Smooth muscle cell (in vitro differentiated cells): ENCODE data around the gene IL11. TPM values are rescaled to one million over a fixed set of nuclear protein-coding genes. Genes with fewer than 3 reads are reported as not detected.

Experiments
- DNase-seq: peaks from one replicate; lab custom pipeline; 2025; ENCODE audit not compliant: unreplicated experiment; lab: John Stamatoyannopoulos, UW
- H2AFZ ChIP-seq: fragments of 200-600 bp; sonication (generic); 2 replicates; pipeline ENCODE4 v1.6.0; 2016; ENCODE audit warnings: antibody characterized with exemption, low read depth, mild to moderate bottlenecking
- H3F3A ChIP-seq: fragments of 200-600 bp; sonication (generic); 2 replicates; pipeline ENCODE4 v1.6.0; 2017; ENCODE audit warnings: antibody characterized with exemption, low read depth
- H3K27ac ChIP-seq: fragments of 200-600 bp; sonication (generic); 2 replicates; pipeline ENCODE4 v1.5.1; 2016; ENCODE audit warnings: low read depth, mild to moderate bottlenecking
- H3K27me3 ChIP-seq: fragments of 200-600 bp; sonication (generic); 2 replicates; pipeline ENCODE4 v1.6.1; 2016; ENCODE audit warnings: low read depth, mild to moderate bottlenecking
- H3K36me3 ChIP-seq: fragments of 200-600 bp; sonication (generic); 2 replicates; pipeline ENCODE4 v1.5.1; 2016; ENCODE audit warnings: low read depth
- H3K4me1 ChIP-seq: fragments of 200-600 bp; sonication (generic); 2 replicates; pipeline ENCODE4 v1.5.1; 2016; ENCODE audit warnings: low read depth
- H3K4me2 ChIP-seq: fragments of 200-600 bp; sonication (generic); 2 replicates; pipeline ENCODE4 v1.6.0; 2016; ENCODE audit warnings: mild to moderate bottlenecking
- H3K4me3 ChIP-seq: fragments of 200-600 bp; sonication (generic); 2 replicates; pipeline ENCODE4 v1.5.1; 2016; ENCODE audit warnings: mild to moderate bottlenecking
- H3K79me2 ChIP-seq: fragments of 200-600 bp; sonication (generic); 2 replicates; pipeline ENCODE4 v1.6.0; 2016; ENCODE audit warnings: low read depth, mild to moderate bottlenecking
- H3K9ac ChIP-seq: fragments of 200-600 bp; sonication (generic); 2 replicates; pipeline ENCODE4 v1.6.0; 2016; ENCODE audit warnings: low read depth
- H3K9me3 ChIP-seq: fragments of 200-600 bp; sonication (generic); replicated peaks from 2 replicates; pipeline ENCODE4 v1.5.1; 2016; ENCODE audit warnings: low read depth
- H4K20me1 ChIP-seq: fragments of 200-600 bp; sonication (generic); 2 replicates; pipeline ENCODE4 v1.6.0; 2016; ENCODE audit warnings: low read depth
- WGBS: methylation state at CpG from one replicate; pipeline ENCODE4 v1.1.7; 2016; ENCODE audit warnings: low lambda C conversion rate; 5-methylcytosine and 5-hydroxymethylcytosine counted together
- polyA plus RNA-seq: library from polyadenylated mRNA; unstranded; fragments of >200 nt; fragmentation: Nextera tagmentation; extraction: Ambion mirVana; gene quantifications from 2 replicates; pipeline ENCODE4 v1.2.1, GENCODE V29; 2016
- total RNA-seq: library from RNA; depleted of rRNA; stranded (reverse); fragments of >200 nt; gene quantifications from 2 replicates; pipeline ENCODE4 v1.2.3, GENCODE V29; 2014
- TF ChIP-seq, protein P1 (sequence below): fragments of 200-600 bp; sonication (generic); IDR thresholded peaks from 2 replicates; pipeline ENCODE4 v1.5.1; 2017; ENCODE audit warnings: borderline replicate concordance, mild to moderate bottlenecking, antibody characterized with exemption; ENCODE audit not compliant: insufficient read depth, poor library complexity, severe bottlenecking

The IL11 gene
- total and polyA plus RNA-seq, 2 experiments from 2014 or later: 40.1 to 66.4 TPM

GRCh38 chr19:55389386-55390317, 19.4 kb upstream of the IL11 start:
- Histone ChIP-seq H3K9me3 (no peaks in the 10 kb centered on the region), H3K4me1 (peaks cover 21% of the 10 kb centered on the region), H3K9ac (no peak overlapping the region), H3K4me2 (no peak overlapping the region), H3K36me3 (no peaks in the 10 kb centered on the region), H2AFZ (no peak overlapping the region), H4K20me1 (peaks cover 75% of the 10 kb centered on the region), H3K27me3 (no peaks in the 10 kb centered on the region), H3K79me2 (peaks cover 47% of the 10 kb centered on the region), H3K27ac (no peak overlapping the region), H3F3A (peaks cover 5% of the 10 kb centered on the region), H3K4me3 (no peak overlapping the region)
- TF ChIP-seq, protein P1, sequence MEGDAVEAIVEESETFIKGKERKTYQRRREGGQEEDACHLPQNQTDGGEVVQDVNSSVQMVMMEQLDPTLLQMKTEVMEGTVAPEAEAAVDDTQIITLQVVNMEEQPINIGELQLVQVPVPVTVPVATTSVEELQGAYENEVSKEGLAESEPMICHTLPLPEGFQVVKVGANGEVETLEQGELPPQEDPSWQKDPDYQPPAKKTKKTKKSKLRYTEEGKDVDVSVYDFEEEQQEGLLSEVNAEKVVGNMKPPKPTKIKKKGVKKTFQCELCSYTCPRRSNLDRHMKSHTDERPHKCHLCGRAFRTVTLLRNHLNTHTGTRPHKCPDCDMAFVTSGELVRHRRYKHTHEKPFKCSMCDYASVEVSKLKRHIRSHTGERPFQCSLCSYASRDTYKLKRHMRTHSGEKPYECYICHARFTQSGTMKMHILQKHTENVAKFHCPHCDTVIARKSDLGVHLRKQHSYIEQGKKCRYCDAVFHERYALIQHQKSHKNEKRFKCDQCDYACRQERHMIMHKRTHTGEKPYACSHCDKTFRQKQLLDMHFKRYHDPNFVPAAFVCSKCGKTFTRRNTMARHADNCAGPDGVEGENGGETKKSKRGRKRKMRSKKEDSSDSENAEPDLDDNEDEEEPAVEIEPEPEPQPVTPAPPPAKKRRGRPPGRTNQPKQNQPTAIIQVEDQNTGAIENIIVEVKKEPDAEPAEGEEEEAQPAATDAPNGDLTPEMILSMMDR: no peak
- 91% methylated on average over 21 of the region's 21 CpGs for WGBS
- no peak for DNase-seq

DNA sequence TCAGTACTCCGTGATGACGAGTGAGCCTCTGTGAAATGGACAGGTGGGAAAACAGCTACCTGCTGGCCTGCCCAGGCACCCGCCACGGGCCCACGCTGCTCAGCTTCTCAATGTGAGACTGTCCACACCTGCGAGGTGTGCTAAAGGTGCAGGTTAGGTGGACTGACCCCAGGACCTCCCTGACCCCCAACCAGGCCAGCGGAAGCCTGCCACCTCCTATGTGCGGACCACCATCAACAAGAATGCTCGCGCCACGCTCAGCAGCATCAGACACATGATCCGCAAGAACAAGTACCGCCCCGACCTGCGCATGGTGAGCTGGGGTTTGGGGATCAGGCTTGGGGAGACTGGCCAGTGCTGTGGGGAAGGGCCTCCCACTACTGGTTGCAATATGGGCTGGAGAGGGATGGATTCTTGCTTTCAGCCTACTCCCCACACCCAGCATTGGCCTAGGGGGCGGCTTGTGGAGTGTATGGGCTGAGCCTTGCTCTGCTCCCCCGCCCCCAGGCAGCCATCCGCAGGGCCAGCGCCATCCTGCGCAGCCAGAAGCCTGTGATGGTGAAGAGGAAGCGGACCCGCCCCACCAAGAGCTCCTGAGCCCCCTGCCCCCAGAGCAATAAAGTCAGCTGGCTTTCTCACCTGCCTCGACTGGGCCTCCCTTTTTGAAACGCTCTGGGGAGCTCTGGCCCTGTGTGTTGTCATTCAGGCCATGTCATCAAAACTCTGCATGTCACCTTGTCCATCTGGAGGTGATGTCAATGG, 17.7 kb upstream of the IL11 start:
- Histone ChIP-seq H3K4me3 (peak overlapping the region; percentile 85), H3K9ac (no peak overlapping the region), H3K9me3 (no peaks in the 10 kb centered on the region), H3K27ac (no peak overlapping the region), H3K4me2 (peak overlapping the region; percentile 93), H3K4me1 (peaks cover 32% of the 10 kb centered on the region), H3F3A (peaks cover 9% of the 10 kb centered on the region), H4K20me1 (peaks cover 72% of the 10 kb centered on the region), H3K79me2 (peaks cover 47% of the 10 kb centered on the region), H3K27me3 (no peaks in the 10 kb centered on the region), H2AFZ (no peak overlapping the region), H3K36me3 (no peaks in the 10 kb centered on the region)
- TF ChIP-seq, protein P1: no peak
- 94% methylated on average over 20 of the region's 24 CpGs for WGBS
- DNase-seq: no peak

DNA sequence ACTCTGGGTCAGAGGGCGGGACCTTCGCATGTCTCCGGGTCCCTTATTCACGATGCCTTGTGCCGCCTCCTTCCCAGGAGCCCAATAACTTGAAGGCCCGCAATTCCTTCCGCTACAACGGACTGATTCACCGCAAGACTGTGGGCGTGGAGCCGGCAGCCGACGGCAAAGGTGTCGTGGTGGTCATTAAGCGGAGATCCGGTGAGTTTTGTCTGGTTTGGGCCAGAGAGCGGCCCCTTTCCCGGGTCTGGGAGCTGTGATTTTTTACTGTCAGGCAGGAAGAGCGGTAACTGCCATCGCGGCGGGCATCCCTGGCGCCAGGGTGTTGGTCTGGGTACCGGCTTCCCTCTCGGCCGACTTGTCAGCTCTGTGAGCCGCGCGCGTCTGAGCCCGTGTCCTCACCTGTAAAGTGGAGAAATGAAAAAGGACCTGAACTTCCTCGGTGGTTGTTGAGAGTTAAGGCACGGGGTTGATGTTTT, 16.3 kb upstream of the IL11 start:
- 5% methylated on average over 32 of the region's 33 CpGs for WGBS

More for the DNA sequence above, 16.3 kb upstream of the IL11 start:
- no peak for DNase-seq
- Histone ChIP-seq H3K4me3 (peak overlapping the region; percentile 85), H2AFZ (no peak overlapping the region), H4K20me1 (peaks cover 58% of the 10 kb centered on the region), H3F3A (peaks cover 9% of the 10 kb centered on the region), H3K27me3 (no peaks in the 10 kb centered on the region), H3K27ac (peak overlapping the region; percentile 90), H3K79me2 (peaks cover 40% of the 10 kb centered on the region), H3K4me2 (peak overlapping the region; percentile 93), H3K36me3 (no peaks in the 10 kb centered on the region), H3K4me1 (peaks cover 33% of the 10 kb centered on the region), H3K9me3 (no peaks in the 10 kb centered on the region), H3K9ac (peak overlapping the region; percentile 92)
- TF ChIP-seq, protein P1: no peak
